ENCODE measurements around the gene DCTN2.

DNA sequence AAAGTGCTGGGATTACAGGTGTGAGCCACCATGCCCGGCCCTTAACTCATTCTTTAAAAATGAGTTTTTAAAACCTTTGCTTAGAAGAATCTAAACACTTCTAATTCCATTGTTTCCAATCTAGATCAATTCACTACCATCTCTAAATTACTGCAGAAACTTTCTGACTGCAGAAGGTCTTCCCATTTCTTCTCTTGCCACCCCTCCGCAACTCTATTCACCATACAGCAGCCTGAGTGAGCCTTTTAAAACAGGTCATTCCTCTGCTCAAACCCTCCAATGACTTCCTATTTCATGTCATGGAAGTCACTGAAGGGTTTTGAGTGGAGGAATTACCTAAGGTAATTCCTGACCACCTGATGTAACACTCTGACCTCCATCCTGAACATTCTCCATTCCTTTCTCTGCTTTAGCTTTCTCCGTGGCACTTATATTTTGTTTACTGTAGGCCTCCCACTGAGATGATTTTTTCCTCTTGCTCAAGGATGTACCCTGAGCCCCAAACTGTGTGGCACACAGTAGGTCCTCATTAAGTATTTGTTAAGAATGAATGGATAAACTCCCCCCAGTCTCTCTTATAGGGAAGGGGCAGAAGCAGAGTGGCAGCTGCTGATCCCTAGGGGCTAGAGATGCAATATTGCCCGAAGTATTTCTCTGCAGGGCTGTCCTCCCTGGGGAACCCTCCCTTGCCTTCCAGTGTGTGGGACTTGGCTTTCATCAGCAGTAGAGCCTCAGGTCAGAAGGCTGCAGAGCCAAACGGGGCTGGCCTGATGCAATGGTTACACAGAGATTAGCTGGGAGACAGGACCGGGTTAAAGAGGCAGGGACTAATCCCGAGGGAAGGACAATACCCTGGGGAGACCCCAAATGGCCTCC lies 27.8 kb downstream of the DCTN2 start:
- TF ChIP-seq, protein P1, sequence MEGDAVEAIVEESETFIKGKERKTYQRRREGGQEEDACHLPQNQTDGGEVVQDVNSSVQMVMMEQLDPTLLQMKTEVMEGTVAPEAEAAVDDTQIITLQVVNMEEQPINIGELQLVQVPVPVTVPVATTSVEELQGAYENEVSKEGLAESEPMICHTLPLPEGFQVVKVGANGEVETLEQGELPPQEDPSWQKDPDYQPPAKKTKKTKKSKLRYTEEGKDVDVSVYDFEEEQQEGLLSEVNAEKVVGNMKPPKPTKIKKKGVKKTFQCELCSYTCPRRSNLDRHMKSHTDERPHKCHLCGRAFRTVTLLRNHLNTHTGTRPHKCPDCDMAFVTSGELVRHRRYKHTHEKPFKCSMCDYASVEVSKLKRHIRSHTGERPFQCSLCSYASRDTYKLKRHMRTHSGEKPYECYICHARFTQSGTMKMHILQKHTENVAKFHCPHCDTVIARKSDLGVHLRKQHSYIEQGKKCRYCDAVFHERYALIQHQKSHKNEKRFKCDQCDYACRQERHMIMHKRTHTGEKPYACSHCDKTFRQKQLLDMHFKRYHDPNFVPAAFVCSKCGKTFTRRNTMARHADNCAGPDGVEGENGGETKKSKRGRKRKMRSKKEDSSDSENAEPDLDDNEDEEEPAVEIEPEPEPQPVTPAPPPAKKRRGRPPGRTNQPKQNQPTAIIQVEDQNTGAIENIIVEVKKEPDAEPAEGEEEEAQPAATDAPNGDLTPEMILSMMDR (conservative IDR thresholded peaks at IDR 0.05; ENCODE audit: low read length), result no peak
- no peak for TF ChIP-seq EZH2phosphoT487 (IDR thresholded peaks at IDR 0.05; ENCODE audit: borderline replicate concordance, low read depth, low read length)
